ENCODE measurements around the gene INPP5D.
A peak's percentile ranks its signal among the peaks of the same experiment; 100 is the strongest.
"Not testable (repeated sequence)": the region's sequence is repeated elsewhere in the genome, so short reads cannot be mapped to it uniquely, and the experiment has no call there.

Gene INPP5D

DNA sequence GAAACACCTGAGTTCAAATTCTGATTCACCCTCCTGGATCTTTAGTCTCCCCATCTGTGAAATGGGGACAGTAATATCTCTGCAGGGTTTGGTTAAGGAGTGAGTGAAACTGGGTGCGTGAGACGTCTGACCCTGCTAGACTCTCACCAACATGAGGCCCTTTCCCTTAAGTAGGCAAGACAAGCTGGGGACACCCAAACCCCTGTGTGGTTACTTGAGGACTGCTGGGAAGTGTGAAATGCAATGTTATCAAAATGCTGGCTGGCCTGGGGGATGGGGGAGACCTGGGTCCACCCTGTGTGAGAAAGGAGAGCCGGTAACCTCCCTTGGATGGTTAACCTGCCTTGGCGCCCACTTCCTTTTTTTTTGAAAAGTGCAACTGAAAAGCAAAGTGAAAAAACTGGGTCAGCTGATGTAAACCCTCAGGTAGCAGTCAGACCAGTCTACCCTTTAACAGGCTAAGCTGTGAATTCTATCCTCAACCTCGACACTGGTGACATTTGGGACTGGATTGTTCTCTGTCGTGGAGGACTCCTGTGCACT is 82.3 kb downstream of the INPP5D start:
- no peak for DNase-seq (ENCODE audit: low spot score)

DNA sequence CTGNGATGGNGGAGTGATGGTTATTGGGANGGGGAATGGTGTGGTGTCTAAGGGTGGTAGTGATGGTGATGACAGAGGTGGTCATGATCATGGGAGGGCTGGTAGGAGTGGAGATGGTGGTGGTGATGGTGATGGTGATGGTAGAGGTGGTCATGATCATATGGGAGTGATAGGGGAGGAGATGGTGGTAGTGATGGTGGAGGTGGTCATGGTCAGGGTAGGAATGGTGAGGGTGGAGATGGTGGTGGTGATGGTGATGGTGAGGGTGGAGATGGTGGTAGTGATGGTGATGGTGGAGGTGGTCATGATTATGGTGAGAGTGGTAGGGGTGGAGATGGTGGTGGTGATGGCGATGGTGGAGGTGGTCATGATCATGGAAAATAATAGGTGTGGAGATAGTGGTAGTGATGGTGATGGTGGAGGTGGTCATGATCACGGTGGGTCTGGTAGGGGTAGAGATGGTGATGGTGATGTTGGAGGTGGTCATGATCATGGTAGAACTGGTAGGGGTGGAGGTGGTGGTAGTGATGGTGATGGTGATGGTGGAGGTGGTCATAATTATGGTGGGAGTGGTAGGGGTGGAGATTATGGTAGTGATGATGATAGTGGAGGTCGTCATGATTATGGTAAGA is 83.7 kb downstream of the INPP5D start:
- no peak for DNase-seq (ENCODE audit: low spot score)

DNA sequence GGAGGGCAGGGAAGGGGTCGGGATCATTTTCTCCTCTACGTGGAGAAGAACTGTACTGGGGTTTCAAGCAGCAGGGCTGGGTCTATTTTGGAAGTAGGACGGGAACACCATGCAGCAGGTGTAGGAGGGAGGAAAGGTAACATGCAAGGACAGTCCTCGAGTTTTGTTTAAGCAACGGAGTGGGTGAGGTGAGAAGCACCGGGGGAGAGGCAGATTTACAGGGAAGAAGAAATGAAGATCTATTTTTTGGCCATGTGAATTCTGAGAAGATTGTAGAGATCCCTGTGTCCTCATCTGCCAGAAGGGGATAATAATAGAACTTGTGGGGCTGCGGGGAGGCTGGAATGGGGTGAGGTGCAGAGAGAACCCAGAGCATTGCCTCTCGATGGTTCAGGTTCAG is 85.6 kb downstream of the INPP5D start:
- no peak for DNase-seq (ENCODE audit: low spot score)

DNA sequence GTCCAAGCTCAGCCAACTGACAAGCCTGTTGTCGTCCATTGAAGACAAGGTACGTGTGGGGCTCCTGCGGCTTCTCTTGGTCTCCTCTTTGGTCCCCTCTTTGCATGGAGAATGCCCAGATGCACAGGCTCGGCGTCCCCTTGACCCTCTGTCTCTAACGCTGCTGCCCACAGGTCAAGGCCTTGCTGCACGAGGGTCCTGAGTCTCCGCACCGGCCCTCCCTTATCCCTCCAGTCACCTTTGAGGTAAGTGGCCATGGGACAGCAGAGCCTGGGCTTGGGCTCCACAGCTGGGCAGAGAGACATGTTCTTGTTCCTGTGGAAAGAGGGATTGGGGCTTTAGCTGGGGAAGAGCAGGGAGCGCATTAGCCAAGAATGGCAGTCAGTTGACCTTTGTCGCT is 86.1 kb downstream of the INPP5D start:
- DNase-seq (ENCODE audit: low spot score) = no peak

DNA sequence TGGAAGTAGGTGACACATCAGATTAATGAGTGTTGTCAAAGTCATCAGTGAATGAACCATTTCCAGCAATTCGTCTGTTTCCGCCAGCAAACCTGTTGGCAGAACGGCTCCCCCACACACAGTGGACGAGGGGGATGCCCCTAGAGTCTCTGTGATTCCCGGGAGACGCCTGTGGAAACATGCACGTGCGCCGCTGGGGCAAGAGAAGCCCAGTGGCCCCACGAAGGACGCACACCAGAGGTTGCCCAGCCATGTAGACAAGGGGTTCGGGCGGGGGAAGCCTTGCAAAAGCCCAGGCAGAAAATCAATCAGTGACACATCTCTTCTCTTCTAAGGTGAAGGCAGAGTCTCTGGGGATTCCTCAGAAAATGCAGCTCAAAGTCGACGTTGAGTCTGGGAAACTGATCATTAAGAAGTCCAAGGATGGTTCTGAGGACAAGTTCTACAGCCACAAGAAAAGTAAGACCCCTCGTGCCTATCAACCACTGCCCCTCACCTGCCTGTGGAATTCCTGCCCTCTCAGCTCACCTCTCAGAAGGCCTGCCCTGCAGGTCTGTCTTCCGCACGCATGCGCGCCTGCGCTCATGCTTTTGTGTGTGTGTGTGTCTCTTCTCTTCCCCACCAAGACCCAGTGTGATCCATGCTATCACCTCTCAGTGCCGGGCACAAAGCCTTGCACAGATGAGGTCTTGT is 87.1 kb downstream of the INPP5D start:
- DNase-seq (ENCODE audit: low spot score) = no peak

DNA sequence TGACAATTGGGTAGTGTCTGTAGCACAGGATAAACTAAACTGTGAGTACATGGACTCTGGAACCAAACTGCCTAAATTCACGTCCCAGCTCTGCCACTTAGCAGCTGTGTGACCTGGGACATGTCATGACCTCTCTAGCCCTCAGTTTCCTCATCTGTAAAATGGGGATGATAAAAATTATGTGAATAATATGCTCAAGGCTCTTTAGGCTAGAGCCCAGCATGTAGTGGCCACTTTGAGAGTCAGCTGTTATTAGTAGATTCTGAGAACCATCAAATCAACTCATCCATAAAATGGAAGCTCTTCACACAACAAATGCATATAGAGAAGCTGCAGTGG is 87.7 kb downstream of the INPP5D start:
- no peak for DNase-seq (ENCODE audit: low spot score)

DNA sequence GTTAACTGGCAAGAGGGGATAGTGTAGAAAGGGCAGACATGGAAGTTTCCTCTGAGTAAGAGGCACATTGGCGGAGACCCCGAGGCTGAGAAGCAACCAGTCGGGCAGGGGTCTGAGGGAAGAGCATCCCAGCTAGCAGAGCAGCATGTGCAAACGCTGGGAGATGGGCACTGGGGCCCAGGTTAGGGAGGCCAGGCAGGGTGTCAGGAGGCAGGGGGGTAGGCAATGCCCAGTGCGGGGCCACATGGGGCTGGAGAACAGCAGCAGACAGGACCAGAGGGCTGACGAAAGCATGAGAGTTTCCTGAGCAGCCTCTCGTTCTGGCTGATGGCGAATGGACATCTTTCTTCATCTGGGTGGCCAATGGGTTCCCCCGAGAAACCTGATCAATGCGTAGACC is 88.2 kb downstream of the INPP5D start:
- no peak for DNase-seq (ENCODE audit: low spot score)

DNA sequence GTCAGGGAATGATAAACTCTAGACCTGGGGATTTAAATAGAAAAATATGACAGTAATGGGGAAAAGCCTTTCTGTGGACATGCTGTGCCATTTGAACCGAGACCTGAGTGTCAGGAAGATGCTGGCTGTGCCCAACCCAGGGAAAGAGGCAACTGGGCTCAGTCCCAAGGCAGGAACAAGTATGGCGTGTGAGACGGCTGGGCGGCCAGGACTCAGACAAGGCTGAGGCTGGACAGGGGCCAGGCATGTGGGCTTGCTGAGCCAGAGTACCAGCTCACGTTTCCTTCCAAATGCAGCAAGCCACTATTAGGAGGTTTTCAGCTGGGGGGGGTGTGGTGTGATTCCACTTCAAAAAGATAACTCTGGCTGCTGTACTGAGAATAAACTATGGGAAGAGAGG is 92.4 kb downstream of the INPP5D start:
- DNase-seq (ENCODE audit: low spot score) = peak; percentile 62

DNA sequence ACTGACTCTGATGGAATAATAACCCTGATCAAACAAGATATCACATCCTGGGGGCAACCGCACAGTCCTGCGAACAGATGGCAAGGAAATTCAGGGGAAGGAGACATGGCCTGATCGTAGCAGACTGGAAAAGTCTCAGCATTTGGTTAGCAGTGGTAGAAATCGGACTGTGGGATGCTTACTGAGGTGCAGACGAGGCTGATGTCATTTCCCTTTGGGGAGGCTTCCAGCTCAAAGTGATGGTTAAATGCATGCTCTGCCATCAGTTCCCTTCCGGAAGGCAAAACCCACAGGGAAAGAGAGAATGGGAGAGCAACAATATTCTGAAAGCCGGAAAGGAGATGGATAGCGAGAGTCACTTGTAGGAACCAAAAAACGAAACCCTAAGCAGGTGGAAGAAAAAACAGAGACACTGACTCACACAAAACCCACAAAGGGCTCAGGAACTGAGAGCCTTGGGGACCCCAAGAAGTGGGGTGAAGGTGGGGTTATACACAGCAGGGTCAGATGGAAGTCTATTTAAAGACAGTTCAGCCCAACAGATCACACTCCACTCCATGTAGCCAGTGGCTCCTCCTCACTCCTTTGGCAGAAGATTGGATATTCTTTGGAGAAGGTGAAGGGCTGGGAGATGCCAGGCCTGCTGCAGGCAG is 93.1 kb downstream of the INPP5D start:
- peak; percentile 10 for DNase-seq (ENCODE audit: low spot score)

DNA sequence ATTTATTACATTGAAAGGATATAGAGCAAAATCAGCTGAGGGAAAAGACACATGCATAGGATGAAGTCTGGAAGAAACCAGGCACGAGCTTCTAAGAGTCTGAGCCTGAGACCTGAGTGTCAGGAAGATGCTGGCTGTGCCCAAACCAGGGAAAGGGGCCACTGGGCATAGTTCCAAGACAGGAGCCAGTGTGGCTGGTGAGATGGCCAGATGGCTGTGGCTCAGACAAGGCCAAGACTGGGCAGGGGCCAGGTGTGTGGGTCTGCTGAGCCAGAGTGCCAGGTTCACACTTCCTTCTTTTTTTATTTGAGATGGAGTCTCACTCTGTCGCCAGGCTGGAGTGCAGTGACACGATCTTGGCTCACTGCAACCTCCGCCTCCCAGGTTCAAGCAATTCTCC is 95.9 kb downstream of the INPP5D start:
- no peak for DNase-seq (ENCODE audit: low spot score)

DNA sequence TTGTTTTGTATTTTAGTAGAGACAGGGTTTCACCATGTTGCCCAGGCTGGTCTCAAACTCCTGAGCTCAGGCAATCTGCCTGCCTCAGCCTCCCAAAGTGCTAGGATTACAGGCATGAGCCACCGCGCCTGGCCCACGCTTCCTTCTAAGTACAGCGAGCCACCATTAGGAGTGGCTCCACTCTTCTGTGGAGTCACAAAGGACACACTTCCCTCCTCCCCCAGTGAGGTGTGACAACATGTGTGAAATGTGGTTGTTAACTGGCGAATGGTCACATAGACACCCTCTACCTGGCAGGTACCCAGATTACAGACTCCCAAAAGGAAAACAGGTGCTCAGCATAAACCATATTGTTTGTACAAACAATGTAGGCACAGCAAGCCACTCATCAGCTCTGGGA is 96.3 kb downstream of the INPP5D start:
- not testable (repeated sequence) for DNase-seq (ENCODE audit: low spot score)

DNA sequence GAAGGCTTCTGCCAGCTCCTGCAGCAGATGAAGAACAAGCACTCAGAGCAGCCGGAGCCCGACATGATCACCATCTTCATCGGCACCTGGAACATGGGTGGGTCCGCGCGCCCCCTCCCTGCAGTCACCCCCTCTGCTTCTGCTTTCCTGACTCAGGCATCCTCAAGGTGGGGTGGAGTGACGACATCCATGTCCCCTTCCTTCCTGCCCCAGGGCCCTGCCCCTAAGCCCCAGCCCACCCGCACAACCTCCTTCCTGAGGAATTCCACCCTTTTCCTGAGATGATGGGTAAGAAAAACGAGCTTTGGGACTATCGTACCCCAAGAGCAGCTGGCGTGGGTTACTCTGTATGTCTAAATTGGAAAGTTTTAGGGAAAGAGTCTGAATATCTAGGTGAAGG is 101.6 kb downstream of the INPP5D start:
- DNase-seq (ENCODE audit: low spot score) = no peak

DNA sequence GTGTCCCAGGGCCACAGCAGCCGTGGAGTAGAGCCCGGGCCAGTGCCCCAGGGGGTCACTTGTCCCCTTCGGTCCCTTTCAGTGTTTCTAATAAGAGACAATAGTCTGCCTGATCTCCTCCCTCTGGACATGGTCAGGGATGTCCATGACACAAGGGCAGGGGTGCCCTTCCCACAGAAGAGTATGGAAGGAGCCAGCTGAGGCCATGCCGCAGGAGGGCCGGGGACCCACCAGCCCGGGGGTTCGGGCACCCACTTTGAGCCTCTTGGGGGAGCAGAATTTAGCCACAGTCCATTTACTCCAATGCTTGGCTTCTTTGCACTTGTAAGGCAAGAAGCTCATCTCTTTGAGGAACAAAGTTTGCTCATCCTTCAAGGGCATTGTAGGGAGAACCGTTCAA is 102.6 kb downstream of the INPP5D start:
- DNase-seq (ENCODE audit: low spot score) = no peak

DNA sequence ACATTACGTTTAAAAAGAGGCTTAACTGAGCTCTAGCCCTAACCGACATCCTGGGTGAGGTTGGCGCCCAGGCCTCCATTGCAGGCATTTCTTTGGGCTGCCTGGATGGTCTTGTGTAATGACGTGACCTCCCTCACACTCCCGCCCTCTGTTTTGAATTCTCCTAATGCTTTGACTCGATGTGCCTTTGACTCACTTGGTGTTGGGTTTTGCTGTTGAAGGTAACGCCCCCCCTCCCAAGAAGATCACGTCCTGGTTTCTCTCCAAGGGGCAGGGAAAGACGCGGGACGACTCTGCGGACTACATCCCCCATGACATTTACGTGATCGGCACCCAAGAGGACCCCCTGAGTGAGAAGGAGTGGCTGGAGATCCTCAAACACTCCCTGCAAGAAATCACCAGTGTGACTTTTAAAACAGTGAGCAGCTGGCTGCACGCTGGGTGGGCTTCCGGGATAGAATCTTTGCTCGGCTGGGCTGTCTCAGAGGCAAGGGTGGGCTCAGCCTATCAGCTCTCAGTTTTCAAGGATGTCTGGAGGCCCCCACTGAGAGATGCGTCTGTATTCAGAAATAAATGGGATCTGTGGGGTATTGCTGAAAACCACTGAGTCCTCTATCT is 103.5 kb downstream of the INPP5D start:
- DNase-seq (ENCODE audit: low spot score) = no peak

DNA sequence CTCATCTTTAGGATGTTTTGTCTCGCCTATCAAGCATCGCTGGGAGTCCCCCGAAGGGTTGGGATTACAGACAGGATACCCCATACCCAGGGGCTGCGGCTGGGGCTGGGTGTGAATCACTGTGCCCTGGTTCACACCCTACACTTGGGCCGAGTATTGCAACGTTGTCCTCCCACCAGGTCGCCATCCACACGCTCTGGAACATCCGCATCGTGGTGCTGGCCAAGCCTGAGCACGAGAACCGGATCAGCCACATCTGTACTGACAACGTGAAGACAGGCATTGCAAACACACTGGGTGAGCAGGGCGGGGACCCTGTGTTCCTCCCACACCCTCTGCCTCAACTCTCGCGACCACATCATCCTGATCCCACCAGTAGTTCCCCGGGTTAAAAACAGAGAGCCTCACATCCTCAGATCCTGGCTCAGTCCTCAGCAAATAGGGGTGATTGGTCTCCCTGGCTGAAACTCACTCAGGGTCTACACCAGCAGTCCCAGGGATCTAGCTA is 104.0 kb downstream of the INPP5D start:
- no peak for DNase-seq (ENCODE audit: low spot score)

DNA sequence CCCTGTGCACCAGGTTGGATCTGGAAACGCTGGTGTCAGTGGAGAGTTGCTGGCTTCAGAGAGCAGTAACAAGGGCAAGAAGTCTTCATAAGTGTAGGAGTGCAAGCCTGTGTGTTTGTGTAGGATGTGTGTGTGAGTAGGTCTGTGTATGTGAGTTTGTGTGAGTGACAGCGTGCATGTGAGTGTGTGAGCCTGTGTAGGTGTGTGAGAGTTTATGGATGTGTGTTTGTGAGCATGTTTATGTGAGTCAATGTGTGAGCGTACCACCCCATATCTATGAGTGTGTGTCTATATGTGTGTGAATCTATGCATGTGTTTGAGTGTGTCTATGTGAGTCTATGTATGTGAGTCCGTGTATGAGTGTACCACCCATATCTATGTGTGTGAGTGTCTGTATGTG is 104.8 kb downstream of the INPP5D start:
- DNase-seq (ENCODE audit: low spot score) = no peak

DNA sequence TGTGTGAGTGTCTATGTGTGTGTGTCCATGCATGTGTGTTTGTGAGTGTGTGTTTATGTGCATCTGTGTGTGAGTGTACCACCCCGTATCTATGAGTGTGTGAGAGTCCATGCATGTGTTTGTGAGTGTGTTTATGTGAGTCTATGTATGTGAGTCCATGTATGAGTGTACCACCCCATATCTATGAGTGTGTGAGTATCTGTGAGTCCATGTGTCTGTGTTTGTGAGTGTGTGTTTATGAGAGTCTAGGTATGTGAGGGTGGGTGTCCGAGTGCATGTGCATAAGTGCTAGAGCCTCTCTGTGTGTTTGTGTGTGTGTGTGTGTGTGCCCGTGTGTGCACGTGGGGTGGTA is 105.4 kb downstream of the INPP5D start:
- DNase-seq (ENCODE audit: low spot score) = no peak

DNA sequence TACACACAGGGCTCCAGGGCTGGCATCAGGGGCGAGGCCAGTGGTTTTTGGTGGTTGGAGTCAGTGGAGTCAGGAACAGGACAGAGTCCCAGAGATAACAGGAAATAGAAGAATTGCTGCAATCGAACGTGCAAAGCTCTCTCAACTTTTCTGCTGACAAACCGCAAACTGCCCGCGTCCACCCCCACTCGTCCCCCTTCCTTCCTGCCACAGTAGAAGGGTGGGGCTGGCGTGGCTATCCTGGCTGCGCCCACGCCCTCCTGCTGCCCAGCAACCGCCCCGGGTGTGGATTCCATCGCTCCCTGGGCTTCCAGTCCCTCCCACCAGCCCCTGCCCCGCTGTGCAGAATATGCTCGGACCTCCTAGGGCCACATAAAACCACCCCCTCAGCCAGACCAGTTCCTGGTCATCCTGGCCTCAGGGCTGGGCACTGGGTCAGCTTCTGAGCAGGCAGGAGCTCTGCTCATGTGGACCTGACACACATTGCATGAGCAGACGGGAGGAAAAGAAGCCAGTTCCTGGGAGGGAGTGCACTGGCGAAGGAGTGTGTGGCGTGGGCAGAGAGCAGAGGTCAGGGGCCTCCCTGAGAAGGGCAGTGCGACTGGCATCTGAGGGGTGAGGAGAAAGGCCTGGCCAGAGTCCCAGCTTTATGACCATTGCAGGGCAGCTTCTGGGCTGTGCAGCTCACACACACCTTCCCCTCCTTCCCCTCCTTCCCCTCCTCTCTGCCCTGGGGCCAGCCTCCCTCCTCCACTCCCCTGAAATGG is 105.9 kb downstream of the INPP5D start:
- no peak for DNase-seq (ENCODE audit: low spot score)

DNA sequence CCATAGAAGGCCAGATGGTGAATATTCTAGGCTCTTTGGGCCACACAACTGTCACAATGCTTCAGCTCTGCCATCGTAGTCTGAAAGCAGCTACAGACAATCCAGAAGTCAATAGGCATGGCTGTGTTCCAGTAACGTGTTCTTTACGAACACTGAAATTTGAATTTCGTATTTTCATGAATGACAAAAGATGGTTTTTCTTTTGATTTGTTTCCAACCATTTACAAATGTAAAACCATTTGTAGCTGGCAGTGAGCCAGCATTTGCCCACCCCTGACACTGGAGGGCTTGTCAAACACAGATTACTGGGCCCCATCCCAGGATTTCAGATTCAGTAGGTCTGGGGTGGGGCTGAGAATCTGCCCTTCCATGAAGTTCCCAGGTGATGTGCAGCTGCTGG is 108.3 kb downstream of the INPP5D start:
- no peak for DNase-seq (ENCODE audit: low spot score)

DNA sequence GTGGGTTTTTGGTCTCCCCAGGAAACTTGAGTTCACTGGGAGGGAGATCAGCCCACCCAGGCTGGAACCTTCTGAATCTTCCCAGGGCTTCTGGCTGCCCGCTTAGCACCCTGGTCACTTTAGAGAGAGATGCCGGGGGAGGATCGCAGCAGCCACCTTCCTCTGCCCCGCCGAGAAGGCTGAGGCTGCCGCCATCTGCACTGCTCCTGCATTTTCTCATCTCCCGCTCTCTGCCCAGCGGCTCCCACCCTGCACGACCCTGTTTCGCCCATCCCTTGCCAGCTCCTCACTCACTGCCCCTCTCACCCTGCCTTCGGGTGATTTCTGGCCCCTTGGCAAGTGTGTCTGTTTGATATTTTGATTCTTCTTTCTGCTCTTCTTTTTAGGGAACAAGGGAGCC is 108.8 kb downstream of the INPP5D start:
- DNase-seq (ENCODE audit: low spot score) = no peak

DNA sequence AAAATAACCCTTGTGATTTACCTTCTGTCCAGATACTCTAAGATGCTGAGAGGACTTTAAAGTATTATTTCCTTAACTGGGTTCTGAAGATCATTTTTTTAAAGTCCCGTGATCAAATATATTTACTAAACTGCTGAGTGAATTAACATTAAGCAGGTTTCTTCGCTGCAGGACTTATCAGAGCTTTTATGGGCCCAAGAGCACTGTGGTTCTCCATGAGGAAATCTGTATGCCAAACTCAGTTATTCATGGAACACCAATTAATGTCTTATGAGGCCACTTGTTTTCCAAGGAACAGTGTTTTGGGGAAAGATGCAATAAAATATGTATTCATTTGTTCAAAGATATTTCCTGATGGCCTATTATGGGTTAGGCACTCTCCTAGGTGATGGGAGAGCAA is 111.2 kb downstream of the INPP5D start:
- DNase-seq (ENCODE audit: low spot score) = no peak

DNA sequence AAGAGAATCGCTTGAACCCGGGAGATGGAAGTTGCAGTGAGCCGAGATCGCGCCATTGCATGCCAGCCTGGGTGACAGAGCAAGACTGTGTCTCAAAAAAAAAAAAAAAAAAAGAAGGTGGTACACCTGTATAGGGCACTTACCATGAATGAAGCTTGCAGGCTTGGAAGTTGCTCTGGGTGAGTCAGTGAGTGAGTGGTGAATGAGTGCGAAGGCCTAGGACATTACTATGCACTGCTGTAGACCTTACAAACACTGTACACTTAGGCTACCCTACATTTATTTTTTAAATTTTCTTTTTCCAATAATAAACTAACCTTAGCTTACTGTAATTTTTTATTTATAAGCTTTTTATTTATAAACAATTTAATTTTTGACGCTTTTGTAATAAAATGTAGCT is 113.0 kb downstream of the INPP5D start:
- no peak for DNase-seq (ENCODE audit: low spot score)

Measured in AG08395 (cell line).